Gastroesophageal sphincter (tissue), 3 donors: ENCODE measurements around the gene TRIM63.

Experiments used
- EP300 ChIP-seq: sonication (generic); formaldehyde crosslinking; IDR thresholded peaks from one replicate; pipeline ENCODE4 v1.6.1; 2017; ENCODE audit warnings: antibody characterized with exemption, mild to moderate bottlenecking
- POLR2A ChIP-seq, 2 donors: fragments of 450-650 bp; IDR thresholded peaks; one replicate each; pipeline ENCODE4 v1.6.1; 2017; ENCODE audit warnings: antibody characterized with exemption in 2 of 2, mild to moderate bottlenecking in 2 of 2, moderate library complexity in 1 of 2
- TF ChIP-seq, protein P1 (sequence below), 4 experiments: fragments of 200-600 bp in 2 of 4; fragments of 450-650 bp in 2 of 4; sonication (generic) in 1 of 4; IDR thresholded peaks; one replicate each; pipeline ENCODE4 v1.5.1; 2017 to 2019; ENCODE audit warnings: antibody characterized with exemption in 4 of 4, mild to moderate bottlenecking in 2 of 4, moderate library complexity in 2 of 4

DNA sequence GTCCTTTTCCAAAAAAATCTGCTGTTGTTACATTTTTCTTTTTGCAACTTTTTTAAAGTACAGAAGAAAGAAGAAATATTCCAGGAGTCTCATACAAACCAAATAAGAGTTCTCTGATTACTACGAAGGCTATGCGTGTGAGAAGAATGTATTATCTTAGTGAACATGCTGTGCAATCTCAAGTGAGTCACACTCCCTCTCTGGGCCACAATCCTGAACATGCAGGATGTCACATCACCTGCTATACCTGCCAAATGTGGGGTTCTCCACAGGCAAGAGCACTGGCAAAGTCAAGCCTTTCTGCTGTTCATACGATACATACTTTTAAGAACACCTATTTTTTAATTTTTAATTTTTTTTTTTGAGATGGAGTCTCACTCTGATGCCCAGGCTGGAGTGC, 21.7 kb upstream of the TRIM63 start:
- TF ChIP-seq, protein P1, sequence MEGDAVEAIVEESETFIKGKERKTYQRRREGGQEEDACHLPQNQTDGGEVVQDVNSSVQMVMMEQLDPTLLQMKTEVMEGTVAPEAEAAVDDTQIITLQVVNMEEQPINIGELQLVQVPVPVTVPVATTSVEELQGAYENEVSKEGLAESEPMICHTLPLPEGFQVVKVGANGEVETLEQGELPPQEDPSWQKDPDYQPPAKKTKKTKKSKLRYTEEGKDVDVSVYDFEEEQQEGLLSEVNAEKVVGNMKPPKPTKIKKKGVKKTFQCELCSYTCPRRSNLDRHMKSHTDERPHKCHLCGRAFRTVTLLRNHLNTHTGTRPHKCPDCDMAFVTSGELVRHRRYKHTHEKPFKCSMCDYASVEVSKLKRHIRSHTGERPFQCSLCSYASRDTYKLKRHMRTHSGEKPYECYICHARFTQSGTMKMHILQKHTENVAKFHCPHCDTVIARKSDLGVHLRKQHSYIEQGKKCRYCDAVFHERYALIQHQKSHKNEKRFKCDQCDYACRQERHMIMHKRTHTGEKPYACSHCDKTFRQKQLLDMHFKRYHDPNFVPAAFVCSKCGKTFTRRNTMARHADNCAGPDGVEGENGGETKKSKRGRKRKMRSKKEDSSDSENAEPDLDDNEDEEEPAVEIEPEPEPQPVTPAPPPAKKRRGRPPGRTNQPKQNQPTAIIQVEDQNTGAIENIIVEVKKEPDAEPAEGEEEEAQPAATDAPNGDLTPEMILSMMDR (IDR thresholded peaks at IDR 0.05): no peak
- no peak for TF ChIP-seq POLR2A (IDR thresholded peaks at IDR 0.05)
- no peak for TF ChIP-seq EP300
